SU-DHL-6 (cell line): ENCODE measurements around the gene EEPD1.
"Not testable (repeated sequence)": the region's sequence is repeated elsewhere in the genome, so short reads cannot be mapped to it uniquely, and the experiment has no call there.

Experiments used
- H2AFZ ChIP-seq: fragments of 200-600 bp; sonication (generic); 2 replicates; pipeline ENCODE4 v1.6.1; 2014; ENCODE audit warnings: low read depth, mild to moderate bottlenecking, moderate library complexity, mixed read lengths, antibody characterized with exemption, low read length; ENCODE audit not compliant: severe bottlenecking
- H3F3A ChIP-seq: fragments of 200-600 bp; shearing (Covaris generic); 2 replicates; pipeline ENCODE4 v1.6.0; 2016; ENCODE audit warnings: antibody characterized with exemption, mild to moderate bottlenecking; ENCODE audit not compliant: insufficient read depth
- H3K27ac ChIP-seq: fragments of 200-600 bp; sonication (generic); 2 replicates; pipeline ENCODE4 v1.5.1; 2016; ENCODE audit warnings: low read depth, mild to moderate bottlenecking, low read length, moderate library complexity, mixed read lengths
- H3K27me3 ChIP-seq: fragments of 200-600 bp; sonication (generic), shearing (Covaris generic); 2 replicates; pipeline ENCODE4 v1.6.0; 2014; ENCODE audit warnings: mild to moderate bottlenecking, low read length
- H3K36me3 ChIP-seq: fragments of 200-600 bp; sonication (generic); 2 replicates; pipeline ENCODE4 v1.6.1; 2014; ENCODE audit warnings: mild to moderate bottlenecking, low read length, mixed read lengths
- H3K4me2 ChIP-seq: fragments of 300-600, 200-600 bp; shearing (Covaris generic), sonication (generic); 2 replicates; pipeline ENCODE4 v1.6.0; 2014; ENCODE audit warnings: low read length, low read depth, mild to moderate bottlenecking; ENCODE audit not compliant: poor library complexity, severe bottlenecking
- H3K4me3 ChIP-seq: fragments of 200-600 bp; sonication (generic); 2 replicates; pipeline ENCODE4 v1.5.1; 2014; ENCODE audit warnings: antibody characterized with exemption, low read length, mild to moderate bottlenecking, mixed read lengths; ENCODE audit not compliant: insufficient read depth, poor library complexity, severe bottlenecking
- H3K79me2 ChIP-seq: fragments of 200-600 bp; sonication (generic); 2 replicates; pipeline ENCODE4 v1.6.1; 2014; ENCODE audit warnings: mild to moderate bottlenecking, low read length, moderate library complexity; ENCODE audit not compliant: insufficient read depth
- H3K9ac ChIP-seq: fragments of 200-600 bp; sonication (generic); 2 replicates; pipeline ENCODE4 v1.7.0; 2014; ENCODE audit warnings: mild to moderate bottlenecking, low read length
- H3K9me2 ChIP-seq: fragments of 200-600 bp; sonication (generic); replicated peaks from 2 replicates; pipeline ENCODE4 v1.6.1; 2014; ENCODE audit warnings: low read length; ENCODE audit not compliant: insufficient read depth
- H3K9me3 ChIP-seq: fragments of 200-600 bp; sonication (generic); 2 replicates; pipeline ENCODE4 v1.6.1; 2014; ENCODE audit warnings: low read length, mixed read lengths; ENCODE audit not compliant: insufficient read depth
- H4K20me1 ChIP-seq: fragments of 200-600 bp; sonication (generic); 2 replicates; pipeline ENCODE4 v1.6.1; 2014; ENCODE audit warnings: low read depth, mild to moderate bottlenecking, antibody characterized with exemption, low read length, moderate library complexity, mixed read lengths
- EZH2phosphoT487 ChIP-seq: fragments of 200-600 bp; sonication (generic), shearing (Covaris generic); conservative IDR thresholded peaks from 2 replicates; pipeline ENCODE4 v1.6.1; 2018; ENCODE audit warnings: mild to moderate bottlenecking, antibody characterized with exemption, low read length, moderate library complexity, mixed read lengths
- TF ChIP-seq, protein P1 (sequence below): fragments of 200-600 bp; sonication (generic); IDR thresholded peaks from one replicate; pipeline ENCODE4 v1.5.1; 2017; ENCODE audit warnings: antibody characterized with exemption, mild to moderate bottlenecking, low read length, moderate library complexity; ENCODE audit not compliant: insufficient read depth, poor library complexity, severe bottlenecking

The EEPD1 gene

DNA sequence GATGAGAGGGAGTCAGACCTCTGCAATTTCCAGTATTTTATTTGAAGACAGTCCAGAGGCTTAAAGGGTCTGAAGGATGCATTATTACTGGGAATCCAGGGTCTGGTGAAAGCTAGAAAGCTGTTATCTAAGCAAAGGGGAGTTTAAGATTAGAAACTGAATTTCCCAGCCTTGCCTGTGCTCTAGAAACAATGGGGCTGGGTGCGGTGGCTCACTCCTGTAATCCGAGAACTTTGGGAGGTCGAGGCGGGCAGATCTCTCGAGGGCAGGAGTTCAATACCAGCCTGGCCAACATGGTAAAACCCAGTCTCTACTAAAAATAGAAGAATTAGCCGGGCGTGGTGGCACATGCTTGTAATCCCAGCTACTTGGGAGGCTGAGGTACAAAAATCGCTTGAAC is 165.1 kb downstream of the EEPD1 start:
- Histone ChIP-seq H3K4me3 (no peak overlapping the region), H2AFZ (no peak overlapping the region), H3K4me2 (no peak overlapping the region), H3K9me2 (no peaks in the 10 kb centered on the region), H3K27me3 (no peaks in the 10 kb centered on the region), H4K20me1 (no peaks in the 10 kb centered on the region), H3K79me2 (no peaks in the 10 kb centered on the region), H3K27ac (no peak overlapping the region), H3K9ac (no peak overlapping the region), H3F3A (no peaks in the 10 kb centered on the region), H3K9me3 (peaks cover 10% of the 10 kb centered on the region; the same call in 1 of the 2 replicates), H3K36me3 (no peaks in the 10 kb centered on the region)
- no peak for TF ChIP-seq EZH2phosphoT487

DNA sequence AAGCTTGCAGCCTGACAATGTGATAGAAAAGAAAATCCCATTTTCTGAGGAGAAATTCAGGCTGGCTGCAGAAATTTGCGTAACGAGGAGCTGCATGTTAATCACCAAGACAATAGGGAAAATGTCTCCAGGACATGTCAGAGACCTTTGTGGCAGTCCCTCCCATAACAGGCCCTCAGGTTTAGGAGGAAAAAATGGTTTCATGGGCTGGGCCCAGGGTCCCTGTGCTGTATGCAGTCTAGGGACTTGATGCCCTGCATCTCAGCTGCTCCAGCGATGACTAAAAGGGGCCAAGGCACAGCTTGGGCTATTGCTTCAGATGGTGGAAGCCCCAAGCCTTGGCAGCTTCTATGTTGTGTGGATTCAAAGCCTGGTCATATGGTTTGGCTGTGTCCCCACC is 168.2 kb downstream of the EEPD1 start:
- H3F3A ChIP-seq, H3K36me3 ChIP-seq, H3K4me2 ChIP-seq, H3K4me3 ChIP-seq, H3K27me3 ChIP-seq, H3K9me3 ChIP-seq, H3K9me2 ChIP-seq, H3K9ac ChIP-seq, H2AFZ ChIP-seq, H3K79me2 ChIP-seq, H3K27ac ChIP-seq, H4K20me1 ChIP-seq: not testable (repeated sequence)

DNA sequence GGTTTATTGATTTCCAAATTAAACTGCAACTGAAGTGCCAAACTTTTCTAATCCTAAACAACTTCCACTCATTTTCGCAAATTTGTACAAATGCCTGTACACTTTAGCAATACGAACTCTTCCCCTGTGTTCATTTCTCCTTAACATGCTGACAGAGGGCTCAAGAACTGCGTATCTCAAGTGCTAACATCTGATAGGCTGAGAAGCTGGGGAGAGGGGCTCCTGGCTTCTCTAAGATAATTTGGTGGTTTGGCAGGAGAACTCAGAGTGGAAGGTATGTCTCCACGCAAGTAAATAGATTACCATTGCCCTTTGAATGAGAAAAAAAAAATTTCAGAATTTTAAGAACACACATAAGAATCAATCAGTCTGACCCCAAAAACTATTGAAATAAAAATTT is 183.3 kb downstream of the EEPD1 start:
- H4K20me1 ChIP-seq: no peaks in the 10 kb centered on the region
- H3K36me3 ChIP-seq: no peaks in the 10 kb centered on the region
- H3K27ac ChIP-seq: no peak overlapping the region
- H3K9ac ChIP-seq: no peak overlapping the region
- H3K9me3 ChIP-seq: no peaks in the 10 kb centered on the region
- H3K9me2 ChIP-seq: no peaks in the 10 kb centered on the region
- H2AFZ ChIP-seq: no peak overlapping the region
- no peaks in the 10 kb centered on the region for H3K79me2 ChIP-seq
- no peaks in the 10 kb centered on the region for H3K27me3 ChIP-seq
- TF ChIP-seq EZH2phosphoT487: no peak
- TF ChIP-seq, protein P1, sequence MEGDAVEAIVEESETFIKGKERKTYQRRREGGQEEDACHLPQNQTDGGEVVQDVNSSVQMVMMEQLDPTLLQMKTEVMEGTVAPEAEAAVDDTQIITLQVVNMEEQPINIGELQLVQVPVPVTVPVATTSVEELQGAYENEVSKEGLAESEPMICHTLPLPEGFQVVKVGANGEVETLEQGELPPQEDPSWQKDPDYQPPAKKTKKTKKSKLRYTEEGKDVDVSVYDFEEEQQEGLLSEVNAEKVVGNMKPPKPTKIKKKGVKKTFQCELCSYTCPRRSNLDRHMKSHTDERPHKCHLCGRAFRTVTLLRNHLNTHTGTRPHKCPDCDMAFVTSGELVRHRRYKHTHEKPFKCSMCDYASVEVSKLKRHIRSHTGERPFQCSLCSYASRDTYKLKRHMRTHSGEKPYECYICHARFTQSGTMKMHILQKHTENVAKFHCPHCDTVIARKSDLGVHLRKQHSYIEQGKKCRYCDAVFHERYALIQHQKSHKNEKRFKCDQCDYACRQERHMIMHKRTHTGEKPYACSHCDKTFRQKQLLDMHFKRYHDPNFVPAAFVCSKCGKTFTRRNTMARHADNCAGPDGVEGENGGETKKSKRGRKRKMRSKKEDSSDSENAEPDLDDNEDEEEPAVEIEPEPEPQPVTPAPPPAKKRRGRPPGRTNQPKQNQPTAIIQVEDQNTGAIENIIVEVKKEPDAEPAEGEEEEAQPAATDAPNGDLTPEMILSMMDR: no peak
- H3F3A ChIP-seq: no peaks in the 10 kb centered on the region
- H3K4me3 ChIP-seq: no peak overlapping the region
- H3K4me2 ChIP-seq: no peak overlapping the region

DNA sequence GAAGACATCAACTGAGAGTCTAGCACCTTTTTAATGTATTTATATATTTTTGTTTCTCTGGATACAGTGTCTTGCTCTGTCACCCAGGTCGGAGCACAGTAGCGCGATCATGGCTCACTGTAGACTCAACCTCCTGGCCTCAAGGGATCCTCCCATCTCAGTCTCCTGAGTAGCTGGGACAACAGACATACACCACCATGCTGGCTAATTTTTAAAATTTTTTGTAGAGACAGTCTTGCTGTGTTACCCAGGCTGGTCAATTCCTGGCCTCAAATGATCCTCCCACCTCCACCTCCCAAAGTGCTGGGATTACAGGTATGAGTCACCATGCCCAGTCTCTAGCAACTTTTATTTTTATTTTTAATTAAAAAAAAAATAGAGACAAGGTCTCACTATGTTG is 185.2 kb downstream of the EEPD1 start:
- Histone ChIP-seq H3K27me3 (no peaks in the 10 kb centered on the region), H3K9me2 (no peaks in the 10 kb centered on the region), H3K4me2 (no peak overlapping the region), H3K4me3 (no peak overlapping the region), H3K36me3 (no peaks in the 10 kb centered on the region), H3K9me3 (no peaks in the 10 kb centered on the region), H2AFZ (no peak overlapping the region), H4K20me1 (no peaks in the 10 kb centered on the region), H3K79me2 (no peaks in the 10 kb centered on the region), H3F3A (no peaks in the 10 kb centered on the region), H3K9ac (no peak overlapping the region), H3K27ac (no peak overlapping the region)
- no peak for TF ChIP-seq EZH2phosphoT487
- TF ChIP-seq, protein P1: no peak
